ENCODE data around the gene ABCA13.

DNA sequence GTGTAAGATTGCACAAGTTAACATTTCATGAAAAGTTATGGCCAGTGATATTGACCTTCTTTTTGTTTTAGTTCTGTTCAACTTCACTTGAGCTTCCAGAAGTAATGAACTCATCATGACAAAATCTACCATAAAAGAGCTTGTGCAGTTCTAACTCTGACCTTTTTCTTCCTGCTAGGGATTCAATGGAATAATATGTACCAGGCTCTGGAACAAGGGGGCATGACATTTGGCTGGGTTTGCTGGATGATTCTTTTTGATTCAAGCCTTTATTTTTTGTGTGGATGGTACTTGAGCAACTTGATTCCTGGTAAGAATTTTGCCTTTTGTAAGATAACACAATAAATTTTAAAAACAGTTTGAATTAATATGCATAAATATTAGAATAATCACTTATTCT lies 205.0 kb downstream of the ABCA13 start:
- no peak for TF ChIP-seq POLR2AphosphoS5 (IDR thresholded peaks at IDR 0.05)
- TF ChIP-seq, protein P1, sequence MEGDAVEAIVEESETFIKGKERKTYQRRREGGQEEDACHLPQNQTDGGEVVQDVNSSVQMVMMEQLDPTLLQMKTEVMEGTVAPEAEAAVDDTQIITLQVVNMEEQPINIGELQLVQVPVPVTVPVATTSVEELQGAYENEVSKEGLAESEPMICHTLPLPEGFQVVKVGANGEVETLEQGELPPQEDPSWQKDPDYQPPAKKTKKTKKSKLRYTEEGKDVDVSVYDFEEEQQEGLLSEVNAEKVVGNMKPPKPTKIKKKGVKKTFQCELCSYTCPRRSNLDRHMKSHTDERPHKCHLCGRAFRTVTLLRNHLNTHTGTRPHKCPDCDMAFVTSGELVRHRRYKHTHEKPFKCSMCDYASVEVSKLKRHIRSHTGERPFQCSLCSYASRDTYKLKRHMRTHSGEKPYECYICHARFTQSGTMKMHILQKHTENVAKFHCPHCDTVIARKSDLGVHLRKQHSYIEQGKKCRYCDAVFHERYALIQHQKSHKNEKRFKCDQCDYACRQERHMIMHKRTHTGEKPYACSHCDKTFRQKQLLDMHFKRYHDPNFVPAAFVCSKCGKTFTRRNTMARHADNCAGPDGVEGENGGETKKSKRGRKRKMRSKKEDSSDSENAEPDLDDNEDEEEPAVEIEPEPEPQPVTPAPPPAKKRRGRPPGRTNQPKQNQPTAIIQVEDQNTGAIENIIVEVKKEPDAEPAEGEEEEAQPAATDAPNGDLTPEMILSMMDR (IDR thresholded peaks at IDR 0.05) = no peak

Data from gastroesophageal sphincter (tissue), 3 donors.